HCT116 (cell line): ENCODE data around the gene AP2A1. TPM values are rescaled to one million over a fixed set of nuclear protein-coding genes. Genes with fewer than 3 reads are reported as not detected.

ENCODE experiments used
- ATAC-seq: fragments of 200-7000 bp; cut with Tn5 transposase; 2 replicates; pipeline ENCODE4 v1.9.1; 2020; ENCODE audit warnings: mild to moderate bottlenecking, moderate library complexity
- BruUV-seq: library from RNA; stranded (reverse); fragments of 400-500 nt; replicated peaks from 2 replicates; lab custom pipeline; 2021; lab: Mats Ljungman, UMichigan
- CTCF ChIA-PET: fragments of 300-600 bp; sonication (Branson Sonifier 250); formaldehyde crosslinking; loops from one replicate; lab custom pipeline; 2021; ENCODE audit warnings: antibody characterized with exemption; lab: Charles Lee
- POLR2A ChIA-PET: fragments of 300-600, 350-600 bp; sonication (Branson Sonifier 250); formaldehyde crosslinking; loops from one replicate; lab custom pipeline; 2021; ENCODE audit warnings: antibody characterized with exemption; lab: Charles Lee
- RAD21 ChIA-PET, 2 experiments: fragments of 300-600 bp; sonication (Branson Sonifier 250); formaldehyde crosslinking; loops; one replicate each; lab custom pipeline; 2023; ENCODE audit warnings: low total read pairs in 2 of 2; ENCODE audit not compliant: uncharacterized antibody in 2 of 2, unreplicated experiment in 2 of 2, low non-redundant PET in 1 of 2; lab: Charles Lee
- DNase-seq: peaks from one replicate; pipeline ENCODE4 v3.0.0-alpha.2; 2010; ENCODE audit warnings: low read depth, low spot score
- H2AFZ ChIP-seq: fragments of 200-600 bp; shearing (Covaris generic), sonication (generic); 2 replicates; pipeline ENCODE4 v1.6.1; 2017; ENCODE audit warnings: low read depth, mixed run types, mixed read lengths, antibody characterized with exemption, low read length; ENCODE audit not compliant: poor library complexity, severe bottlenecking
- H3K27ac ChIP-seq: 2 replicates; pipeline ENCODE4 v1.5.1; 2012; ENCODE audit warnings: low read depth, low read length
- H3K27me3 ChIP-seq: fragments of 200-600 bp; sonication (generic); 2 replicates; pipeline ENCODE4 v1.6.1; 2016; ENCODE audit warnings: mixed run types, low read length, mixed read lengths; ENCODE audit not compliant: insufficient read depth
- H3K36me3 ChIP-seq, 2 experiments: fragments of 200-500 bp in 1 of 2; fragments of 200-600 bp in 1 of 2; sonication (Bioruptor generic) in 1 of 2; sonication (generic) in 1 of 2; 2 replicates each; pipeline versions ENCODE4 v1.5.1 to v1.6.1; 2014 to 2016; ENCODE audit warnings: low read length in 2 of 2, inconsistent platforms in 1 of 2, mixed read lengths in 1 of 2, mixed run types in 1 of 2; ENCODE audit not compliant: insufficient read depth in 2 of 2, control insufficient read depth in 1 of 2
- H3K4me1 ChIP-seq, 2 experiments: fragments of 200-600 bp in 1 of 2; sonication (generic) in 1 of 2; 2 replicates each; pipeline versions ENCODE4 v1.5.1 to v1.6.1; 2012 to 2017; ENCODE audit warnings: low read length in 2 of 2, inconsistent platforms in 1 of 2, mild to moderate bottlenecking in 1 of 2, mixed read lengths in 1 of 2, mixed run types in 1 of 2, moderate library complexity in 1 of 2; ENCODE audit not compliant: insufficient read depth in 2 of 2, control insufficient read depth in 1 of 2
- H3K4me2 ChIP-seq: fragments of 200-600 bp; sonication (generic); 2 replicates; pipeline ENCODE4 v1.6.1; 2017; ENCODE audit warnings: mixed run types, low read length, mixed read lengths
- H3K4me3 ChIP-seq, 2 experiments: fragments of 200-600 bp in 1 of 2; sonication (generic) in 1 of 2; replicated peaks in 1 of 2; 2 replicates each; pipeline ENCODE4 v1.5.1; 2011 to 2016; ENCODE audit warnings: low read length in 2 of 2, control low read depth in 1 of 2, low read depth in 1 of 2, mild to moderate bottlenecking in 1 of 2, mixed read lengths in 1 of 2, mixed run types in 1 of 2
- H3K79me2 ChIP-seq: fragments of 200-600 bp; sonication (generic); 2 replicates; pipeline ENCODE4 v1.6.1; 2017; ENCODE audit warnings: mild to moderate bottlenecking, mixed run types, low read length, moderate library complexity, mixed read lengths; ENCODE audit not compliant: insufficient read depth
- H3K9ac ChIP-seq: fragments of 200-600 bp; sonication (generic); 2 replicates; pipeline ENCODE4 v1.6.1; 2016; ENCODE audit warnings: low read length, mixed read lengths
- H3K9me2 ChIP-seq: fragments of 200-600 bp; sonication (generic), shearing (Covaris generic); 2 replicates; pipeline ENCODE4 v1.6.1; 2017; ENCODE audit warnings: mixed run types, mild to moderate bottlenecking, moderate library complexity; ENCODE audit not compliant: insufficient read depth
- H3K9me3 ChIP-seq, 2 experiments: fragments of 200-500 bp in 1 of 2; fragments of 200-600 bp in 1 of 2; sonication (Bioruptor generic) in 1 of 2; sonication (generic) in 1 of 2; 2 replicates each; pipeline ENCODE4 v1.6.1; 2014 to 2017; ENCODE audit warnings: low read length in 2 of 2, mixed read lengths in 2 of 2, inconsistent platforms in 1 of 2, low read depth in 1 of 2, mild to moderate bottlenecking in 1 of 2, mixed run types in 1 of 2, moderate library complexity in 1 of 2; ENCODE audit not compliant: control insufficient read depth in 1 of 2, insufficient read depth in 1 of 2
- H4K20me1 ChIP-seq: fragments of 200-600 bp; sonication (generic), shearing (Covaris generic); 2 replicates; pipeline ENCODE4 v1.6.1; 2017; ENCODE audit warnings: mixed run types, mild to moderate bottlenecking, moderate library complexity; ENCODE audit not compliant: insufficient read depth
- ELF1 ChIP-seq: IDR thresholded peaks from 2 replicates; pipeline ENCODE4 v1.6.1; 2012; ENCODE audit warnings: low read depth, borderline replicate concordance
- EZH2 ChIP-seq: fragments of 200-600 bp; sonication (generic); IDR thresholded peaks from 2 replicates; pipeline ENCODE4 v1.6.1; 2017; ENCODE audit warnings: antibody characterized with exemption, mixed run types
- FOSL1 ChIP-seq: IDR thresholded peaks from 2 replicates; pipeline ENCODE4 v1.6.1; 2012; ENCODE audit warnings: low read depth
- JUND ChIP-seq: IDR thresholded peaks from 2 replicates; pipeline ENCODE4 v1.6.1; 2012
- RAD21 ChIP-seq: IDR thresholded peaks from 2 replicates; pipeline ENCODE4 v1.6.1; 2012; ENCODE audit warnings: low read depth, mild to moderate bottlenecking
- SIN3A ChIP-seq: IDR thresholded peaks from 2 replicates; pipeline ENCODE4 v1.6.1; 2012; ENCODE audit warnings: low read depth
- SP1 ChIP-seq: IDR thresholded peaks from 2 replicates; pipeline ENCODE4 v1.6.1; 2012; ENCODE audit warnings: low read depth
- TCF7L2 ChIP-seq: IDR thresholded peaks from 2 replicates; pipeline ENCODE4 v1.7.0; 2011; ENCODE audit warnings: borderline replicate concordance, inconsistent platforms; ENCODE audit not compliant: insufficient read depth, insufficient read length; ENCODE audit errors: extremely low read depth
- intact Hi-C: fragments of 100-400 bp; cut with micrococcal nuclease; formaldehyde crosslinking; loops from 2 replicates; pipeline ENCODE4 v1.10.0; 2022
- total RNA-seq: library from RNA; stranded (reverse); gene quantifications from one replicate; pipeline ENCODE4 v1.2.1, GENCODE V29; 2021; ENCODE audit not compliant: unreplicated experiment
- TF ChIP-seq, protein P1 (sequence below): IDR thresholded peaks from 2 replicates; pipeline ENCODE4 v1.6.1; 2012

AP2A1 gene
- total RNA-seq, 1 experiment from 2014 or later: 102 TPM

DNA sequence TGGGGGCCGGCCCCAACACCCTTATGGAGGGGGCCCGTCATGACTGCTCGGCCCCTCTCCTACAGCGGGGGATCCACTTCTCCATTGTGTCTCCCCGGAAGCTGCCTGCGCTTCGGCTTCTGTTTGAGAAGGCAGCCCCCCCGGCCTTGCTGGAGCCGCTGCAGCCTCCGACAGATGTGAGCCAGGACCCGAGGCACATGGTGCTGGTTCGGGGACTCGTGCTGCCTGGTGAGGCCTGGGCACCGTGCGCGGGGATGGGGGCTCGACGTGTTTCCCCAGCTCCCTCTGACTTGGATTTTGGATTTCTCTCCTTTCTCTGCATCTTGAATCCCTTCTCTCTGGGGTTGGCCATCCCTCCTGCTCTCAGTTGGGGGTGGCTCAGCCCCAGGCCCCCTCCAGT is 62.9 kb downstream of the AP2A1 start:
- intact Hi-C loops: no loop called here
- CTCF ChIA-PET: no interaction called here

DNA sequence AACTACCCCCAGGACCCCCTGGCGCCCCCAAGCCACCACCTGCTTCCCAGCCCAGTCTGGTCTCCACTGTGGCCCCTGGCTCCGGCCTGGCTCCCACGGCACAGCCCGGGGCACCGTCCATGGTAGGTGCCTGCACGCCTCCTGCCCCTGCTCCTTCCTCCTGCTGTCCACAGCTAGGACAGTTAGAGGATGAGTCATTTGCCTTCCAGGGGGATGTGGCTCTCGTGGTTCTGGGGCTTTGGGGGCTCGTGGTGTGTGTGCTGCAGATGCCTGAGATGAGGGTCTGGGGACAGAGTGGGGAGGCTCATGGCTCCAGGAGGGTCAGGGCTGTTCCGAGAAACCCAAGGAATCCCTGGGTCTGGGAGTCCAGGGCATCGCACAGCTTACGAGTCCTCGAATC is 64.0 kb downstream of the AP2A1 start:
- Histone ChIP-seq H3K9me2 (no peaks in the 10 kb centered on the region), H3K4me3 (no peak overlapping the region), H4K20me1 (no peaks in the 10 kb centered on the region), H3K79me2 (peaks cover 20% of the 10 kb centered on the region), H3K9me3 (no peaks in the 10 kb centered on the region), H3K4me1 (no peaks in the 10 kb centered on the region), H3K27ac (no peak overlapping the region), H3K9ac (no peak overlapping the region), H3K36me3 (peaks cover 15 to 32% of the 10 kb centered on the region in 2 experiments; a peak in 3 of 4 replicates), H2AFZ (no peak overlapping the region), H3K27me3 (no peaks in the 10 kb centered on the region), H3K4me2 (no peak overlapping the region)
- no peak for ATAC-seq
- TF ChIP-seq TCF7L2: no peak
- no TSS peak for BruUV-seq
- ChIA-PET POLR2A (no interaction called here), CTCF (no interaction called here), RAD21 (no interaction called here)
- intact Hi-C loops: no loop called here
- DNase-seq: no peak

More for the DNA sequence above, 62.9 kb downstream of the AP2A1 start:
- no peak overlapping the region for H3K4me3 ChIP-seq
- no TSS peak for BruUV-seq
- no peak overlapping the region for H3K4me2 ChIP-seq
- H2AFZ ChIP-seq: no peak overlapping the region
- no peaks in the 10 kb centered on the region for H3K9me3 ChIP-seq
- peaks cover 11 to 25% of the 10 kb centered on the region in 2 experiments; a peak in 3 of 4 replicates for H3K36me3 ChIP-seq
- H3K9me2 ChIP-seq: no peaks in the 10 kb centered on the region
- DNase-seq (no peak), ATAC-seq (no peak)
- H3K27ac ChIP-seq: no peak overlapping the region
- no peak overlapping the region for H3K9ac ChIP-seq
- no peaks in the 10 kb centered on the region for H3K4me1 ChIP-seq
- ChIA-PET POLR2A (interaction anchor here (0.6 kb wide), 1 partner anchor 8 kb away, joined by 3 read pairs; no protein-coding TSS in a partner anchor), RAD21 (interaction anchor here in 1 of 2 experiments (0.7 kb wide), 1 partner anchor 486 kb away, joined by 4 read pairs; no protein-coding TSS in a partner anchor)
- H4K20me1 ChIP-seq: no peaks in the 10 kb centered on the region
- H3K27me3 ChIP-seq: no peaks in the 10 kb centered on the region
- H3K79me2 ChIP-seq: peaks cover 27% of the 10 kb centered on the region
- TF ChIP-seq FOSL1: no peak
- TF ChIP-seq SIN3A: no peak
- TF ChIP-seq JUND: no peak
- TF ChIP-seq EZH2: no peak
- TF ChIP-seq ELF1: no peak
- no peak for TF ChIP-seq SP1
- TF ChIP-seq, protein P1, sequence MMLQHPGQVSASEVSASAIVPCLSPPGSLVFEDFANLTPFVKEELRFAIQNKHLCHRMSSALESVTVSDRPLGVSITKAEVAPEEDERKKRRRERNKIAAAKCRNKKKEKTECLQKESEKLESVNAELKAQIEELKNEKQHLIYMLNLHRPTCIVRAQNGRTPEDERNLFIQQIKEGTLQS: no peak
- TF ChIP-seq RAD21: no peak
